HG03280 (cell line): ENCODE measurements around the gene FLVCR2.
"Not testable (repeated sequence)": the region's sequence is repeated elsewhere in the genome, so short reads cannot be mapped to it uniquely, and the experiment has no call there.

Source experiments
- ATAC-seq: cut with Tn5 transposase; IDR thresholded peaks from one replicate; pipeline ENCODE4 v1.9.1; 2021; ENCODE audit warnings: mild to moderate bottlenecking, moderate library complexity; ENCODE audit not compliant: unreplicated experiment

The FLVCR2 gene

GRCh38 chr14:75589931-75590330, 11.5 kb downstream of the FLVCR2 start:
- no peak for ATAC-seq

GRCh38 chr14:75591331-75591946, 13.0 kb downstream of the FLVCR2 start:
- ATAC-seq = no peak

- no peak for ATAC-seq
Measured at GRCh38 chr14:75591987-75592575, 13.7 kb downstream of the FLVCR2 start.

DNA sequence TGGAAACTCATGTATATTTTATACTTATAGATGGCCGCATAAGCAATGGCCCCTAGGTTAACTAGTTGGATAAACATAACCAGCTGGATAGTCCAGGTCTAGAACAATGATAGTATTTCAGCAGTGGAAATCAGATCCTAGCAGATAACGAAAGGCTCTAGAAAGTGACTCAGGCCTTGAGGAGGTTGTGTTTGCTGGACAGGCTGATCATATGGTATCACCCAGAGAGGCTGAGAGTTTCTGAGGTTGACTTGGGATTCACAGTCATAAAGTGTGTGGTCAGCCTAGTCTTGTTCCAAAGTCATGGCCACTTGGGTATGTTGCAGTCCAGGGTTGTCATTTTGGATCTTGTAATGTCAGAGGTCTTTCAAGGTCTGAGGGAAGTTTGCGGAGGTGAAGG, 16.8 kb downstream of the FLVCR2 start:
- ATAC-seq = no peak

- no peak for ATAC-seq
Measured at GRCh38 chr14:75597149-75597548, 18.7 kb downstream of the FLVCR2 start.

GRCh38 chr14:75600100-75600499, 21.7 kb downstream of the FLVCR2 start:
- ATAC-seq = not testable (repeated sequence)

GRCh38 chr14:75601061-75601460, 22.6 kb downstream of the FLVCR2 start:
- not testable (repeated sequence) for ATAC-seq

- no peak for ATAC-seq
Measured at GRCh38 chr14:75602503-75602902, 24.1 kb downstream of the FLVCR2 start.

GRCh38 chr14:75604979-75605851, 26.8 kb downstream of the FLVCR2 start:
- ATAC-seq = no peak

GRCh38 chr14:75605916-75606315, 27.5 kb downstream of the FLVCR2 start:
- no peak for ATAC-seq

DNA sequence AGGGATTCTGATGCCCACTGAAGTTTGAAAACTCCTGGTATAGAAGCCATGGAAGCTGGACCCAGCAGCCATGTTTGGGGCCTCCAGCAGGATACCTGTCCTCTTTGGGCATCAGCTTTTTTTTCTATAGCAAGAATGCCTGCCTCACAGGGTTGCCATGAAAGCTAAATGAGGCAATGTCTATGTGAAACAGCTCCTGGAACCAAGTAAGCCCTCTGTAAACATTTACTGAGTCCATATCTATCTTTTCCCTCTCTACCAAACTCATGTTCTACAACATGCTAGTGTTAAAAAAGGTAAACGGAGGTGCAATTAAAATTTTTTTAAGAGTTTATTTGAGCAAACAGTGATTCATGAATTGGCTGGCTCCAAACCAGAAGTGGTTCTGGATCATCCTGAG, 28.6 kb downstream of the FLVCR2 start:
- no peak for ATAC-seq

GRCh38 chr14:75607842-75608640, 29.6 kb downstream of the FLVCR2 start:
- ATAC-seq = no peak

GRCh38 chr14:75609116-75609515, 30.7 kb downstream of the FLVCR2 start:
- no peak for ATAC-seq

DNA sequence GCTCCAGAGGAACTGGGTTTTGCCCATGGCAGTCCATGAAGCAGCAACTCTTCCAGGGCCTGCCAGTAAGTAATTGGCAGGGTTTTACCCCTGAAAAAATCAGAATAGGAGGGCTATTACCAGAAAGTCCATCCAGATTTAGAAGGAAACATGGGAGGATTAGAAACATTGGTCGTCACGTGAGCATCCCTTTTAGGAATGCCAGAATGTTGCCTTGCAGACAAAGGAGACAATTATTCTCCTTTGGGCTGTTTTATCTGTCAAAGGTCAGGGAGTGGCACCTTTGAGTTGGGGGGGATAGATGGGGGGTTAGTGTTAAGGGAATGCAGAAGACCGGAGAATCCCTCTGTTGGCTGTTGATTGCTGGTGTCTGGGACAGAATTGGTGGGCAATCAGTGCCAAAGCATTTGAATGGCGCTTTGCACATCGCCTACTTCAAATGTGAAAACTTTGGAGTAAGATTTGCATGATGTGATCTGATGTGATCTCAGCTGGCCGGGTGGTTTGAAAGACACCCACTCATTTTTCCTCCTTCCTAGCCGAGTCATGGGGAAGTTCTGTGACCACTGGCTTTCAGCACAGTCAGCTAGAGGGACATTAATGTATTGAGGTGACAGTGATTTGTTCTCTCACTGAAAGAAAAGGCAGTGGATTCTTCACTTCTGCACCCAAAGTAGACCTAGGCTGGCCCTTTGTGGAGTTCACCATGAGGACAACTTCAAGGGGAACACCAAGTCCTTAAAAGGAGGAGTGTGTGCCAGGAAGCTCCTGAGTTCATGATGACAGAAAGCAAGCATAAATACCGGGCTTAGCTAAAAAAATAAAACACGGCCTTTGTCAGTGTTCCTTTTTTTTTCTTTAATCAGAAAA, 31.4 kb downstream of the FLVCR2 start:
- ATAC-seq = no peak

- no peak for ATAC-seq
Measured at GRCh38 chr14:75610834-75611233, 32.4 kb downstream of the FLVCR2 start.

DNA sequence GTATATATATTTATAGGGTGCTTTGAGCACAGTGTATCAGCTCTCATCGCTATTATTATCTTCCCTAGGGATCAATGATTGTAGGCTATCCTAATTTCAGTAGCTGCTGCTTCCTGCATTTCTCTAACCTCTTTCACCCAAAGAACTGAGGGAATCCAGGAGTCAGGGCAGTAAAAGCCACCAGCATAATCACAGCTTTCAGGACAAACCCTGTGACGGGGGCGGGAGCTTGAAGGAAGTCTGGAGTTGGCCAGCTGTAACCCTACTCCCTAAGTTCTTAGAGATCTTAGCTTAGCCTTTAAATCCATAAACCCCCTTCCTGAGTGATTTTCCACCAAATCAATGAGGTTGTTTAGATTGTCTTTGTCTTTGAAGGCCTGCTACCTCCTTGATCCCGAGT, 33.7 kb downstream of the FLVCR2 start:
- no peak for ATAC-seq

- ATAC-seq = no peak
Measured at GRCh38 chr14:75614179-75614578, 35.8 kb downstream of the FLVCR2 start.

DNA sequence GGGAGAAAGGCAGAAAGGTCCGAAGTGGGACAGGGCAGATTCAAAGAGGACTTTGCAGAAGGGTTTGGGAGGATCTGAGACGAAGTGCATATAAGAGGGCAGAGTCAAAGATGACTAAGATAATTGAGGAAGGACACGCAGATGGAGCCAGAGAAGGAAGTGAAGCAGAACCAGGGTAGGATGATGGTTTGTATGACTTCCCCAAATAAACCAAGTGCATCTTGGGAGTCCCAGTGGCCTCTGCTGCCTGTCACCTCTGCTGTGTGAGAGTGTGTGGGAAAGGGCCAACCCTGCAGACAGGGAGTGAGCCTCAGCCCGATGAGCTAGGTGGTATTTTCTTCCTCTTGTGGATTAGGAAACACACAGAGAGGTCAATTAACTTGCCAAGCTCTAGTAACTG, 36.8 kb downstream of the FLVCR2 start:
- no peak for ATAC-seq

DNA sequence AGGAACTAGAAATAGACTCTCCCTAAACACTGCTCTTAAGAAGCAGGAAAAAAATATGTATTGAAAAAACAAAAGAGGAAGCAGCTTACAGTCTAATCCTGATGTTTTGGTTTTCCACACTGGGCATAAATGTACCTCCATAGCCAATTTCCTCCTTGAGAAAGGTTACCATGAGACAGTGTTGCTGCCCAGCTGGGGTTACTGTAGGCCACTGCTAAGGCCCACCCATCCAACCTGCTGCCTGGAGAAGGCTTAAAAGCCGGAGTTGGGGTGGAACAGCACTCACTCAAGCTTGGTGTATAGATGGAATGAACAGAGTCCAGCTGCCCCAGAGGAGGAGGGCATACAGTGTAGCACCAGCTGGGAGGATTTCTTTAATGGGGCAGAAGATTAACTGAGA, 41.1 kb downstream of the FLVCR2 start:
- ATAC-seq = no peak

- no peak for ATAC-seq
Measured at GRCh38 chr14:75625034-75625433, 46.6 kb downstream of the FLVCR2 start.
